ENCODE measurements around the gene CLEC4A.
"Not testable (repeated sequence)": the region's sequence is repeated elsewhere in the genome, so short reads cannot be mapped to it uniquely, and the experiment has no call there.

CLEC4A gene

DNA sequence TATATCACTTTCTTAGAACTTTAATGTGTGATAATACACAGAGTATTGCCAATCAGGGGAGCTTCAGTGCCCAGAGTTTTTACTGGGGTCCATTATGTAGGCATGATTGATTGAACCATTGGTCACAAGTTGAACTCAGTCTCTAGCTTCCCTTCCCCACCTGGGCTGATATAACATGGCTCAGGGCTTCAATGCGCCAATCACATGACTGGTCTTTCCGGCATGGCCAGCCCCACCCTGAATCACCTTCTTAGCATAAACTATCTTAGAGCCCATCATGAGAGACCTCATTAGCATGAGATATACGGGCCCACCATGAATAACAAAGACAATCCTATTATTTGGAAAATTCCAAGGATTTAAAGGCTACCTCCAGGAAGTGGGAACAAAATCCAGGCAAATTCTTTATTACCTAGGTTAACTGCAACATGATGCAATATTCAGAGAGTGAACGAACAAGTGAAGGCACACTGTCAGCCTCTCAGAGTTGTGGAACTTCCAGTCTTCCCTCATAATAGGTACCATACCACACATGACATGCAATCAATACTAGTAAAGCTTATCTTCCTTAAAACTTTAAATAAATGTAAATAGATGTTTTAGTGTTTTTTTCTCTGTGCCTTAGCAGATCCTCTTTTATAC, 3.2 kb upstream of the CLEC4A start:
- no peak for DNase-seq (ENCODE audit: low read depth)
- TF ChIP-seq, protein P1, sequence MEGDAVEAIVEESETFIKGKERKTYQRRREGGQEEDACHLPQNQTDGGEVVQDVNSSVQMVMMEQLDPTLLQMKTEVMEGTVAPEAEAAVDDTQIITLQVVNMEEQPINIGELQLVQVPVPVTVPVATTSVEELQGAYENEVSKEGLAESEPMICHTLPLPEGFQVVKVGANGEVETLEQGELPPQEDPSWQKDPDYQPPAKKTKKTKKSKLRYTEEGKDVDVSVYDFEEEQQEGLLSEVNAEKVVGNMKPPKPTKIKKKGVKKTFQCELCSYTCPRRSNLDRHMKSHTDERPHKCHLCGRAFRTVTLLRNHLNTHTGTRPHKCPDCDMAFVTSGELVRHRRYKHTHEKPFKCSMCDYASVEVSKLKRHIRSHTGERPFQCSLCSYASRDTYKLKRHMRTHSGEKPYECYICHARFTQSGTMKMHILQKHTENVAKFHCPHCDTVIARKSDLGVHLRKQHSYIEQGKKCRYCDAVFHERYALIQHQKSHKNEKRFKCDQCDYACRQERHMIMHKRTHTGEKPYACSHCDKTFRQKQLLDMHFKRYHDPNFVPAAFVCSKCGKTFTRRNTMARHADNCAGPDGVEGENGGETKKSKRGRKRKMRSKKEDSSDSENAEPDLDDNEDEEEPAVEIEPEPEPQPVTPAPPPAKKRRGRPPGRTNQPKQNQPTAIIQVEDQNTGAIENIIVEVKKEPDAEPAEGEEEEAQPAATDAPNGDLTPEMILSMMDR (IDR thresholded peaks at IDR 0.05; ENCODE audit: low read depth, low read length), result no peak
- no peak for TF ChIP-seq MYC (IDR thresholded peaks at IDR 0.05; ENCODE audit: low read depth, low read length)
- TF ChIP-seq, protein P2, sequence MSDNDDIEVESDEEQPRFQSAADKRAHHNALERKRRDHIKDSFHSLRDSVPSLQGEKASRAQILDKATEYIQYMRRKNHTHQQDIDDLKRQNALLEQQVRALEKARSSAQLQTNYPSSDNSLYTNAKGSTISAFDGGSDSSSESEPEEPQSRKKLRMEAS (IDR thresholded peaks at IDR 0.05; ENCODE audit: low read depth, low read length), result no peak
- no peak for TF ChIP-seq POLR2A (IDR thresholded peaks at IDR 0.05; ENCODE audit: extremely low read depth, insufficient read length)
- H3K4me3 ChIP-seq (ENCODE audit: low read depth, low read length), result no peak overlapping the region

GRCh38 chr12:8127138-8127537, 3.7 kb downstream of the CLEC4A start:
- DNase-seq (ENCODE audit: low read depth), result peak; percentile 76
- H3K4me3 ChIP-seq (ENCODE audit: low read depth, low read length), result no peak overlapping the region
- TF ChIP-seq POLR2A (IDR thresholded peaks at IDR 0.05; ENCODE audit: extremely low read depth, insufficient read length), result no peak
- TF ChIP-seq MYC (IDR thresholded peaks at IDR 0.05; ENCODE audit: low read depth, low read length), result no peak
- TF ChIP-seq, protein P2 (IDR thresholded peaks at IDR 0.05; ENCODE audit: low read depth, low read length), result no peak
- TF ChIP-seq, protein P1 (IDR thresholded peaks at IDR 0.05; ENCODE audit: low read depth, low read length), result no peak

DNA sequence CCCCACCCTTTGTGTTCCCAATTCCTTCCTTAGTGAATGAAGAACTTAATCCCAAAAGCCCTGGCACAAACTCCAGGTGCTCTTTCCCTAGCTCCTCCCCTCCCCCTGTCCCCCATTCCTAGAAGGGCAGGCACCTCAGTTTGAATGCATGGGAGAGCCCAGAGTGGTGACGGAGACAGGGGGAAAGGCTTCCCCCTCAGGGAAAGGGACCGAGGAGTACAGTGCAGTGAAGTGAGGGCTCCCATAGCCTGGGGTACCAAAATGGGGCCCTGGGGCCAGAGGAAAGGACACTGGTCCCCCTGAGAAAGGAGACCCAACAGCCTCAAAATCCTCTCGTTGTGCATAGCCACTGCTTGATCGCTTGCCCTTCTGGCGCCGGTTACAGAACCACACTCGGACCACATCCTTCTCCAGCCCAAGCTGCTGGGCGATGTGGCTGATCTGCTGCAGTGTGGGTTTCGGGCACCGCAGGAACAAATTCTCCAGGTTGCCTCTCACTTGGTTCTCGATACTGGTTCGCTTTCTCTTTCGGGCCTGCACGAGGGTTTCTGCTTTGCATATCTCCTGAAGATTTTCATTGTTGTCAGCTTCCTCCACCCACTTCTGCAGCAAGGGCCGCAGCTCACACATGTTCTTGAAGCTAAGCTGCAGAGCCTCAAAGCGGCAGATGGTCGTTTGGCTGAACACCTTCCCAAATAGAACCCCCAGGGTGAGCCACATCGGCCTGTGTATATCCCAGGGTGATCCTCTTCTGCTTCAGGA, 10.4 kb downstream of the CLEC4A start:
- H3K4me3 ChIP-seq (ENCODE audit: low read depth, low read length); DNase-seq (ENCODE audit: low read depth): not testable (repeated sequence)

- H3K4me3 ChIP-seq (ENCODE audit: low read depth, low read length); DNase-seq (ENCODE audit: low read depth): not testable (repeated sequence)
These were observed 11.0 kb downstream of the CLEC4A start for GRCh38 chr12:8134398-8134930.

- not testable (repeated sequence) for H3K4me3 ChIP-seq (ENCODE audit: low read depth, low read length); DNase-seq (ENCODE audit: low read depth)
These were observed 18.2 kb downstream of the CLEC4A start for GRCh38 chr12:8141647-8142046.

DNA sequence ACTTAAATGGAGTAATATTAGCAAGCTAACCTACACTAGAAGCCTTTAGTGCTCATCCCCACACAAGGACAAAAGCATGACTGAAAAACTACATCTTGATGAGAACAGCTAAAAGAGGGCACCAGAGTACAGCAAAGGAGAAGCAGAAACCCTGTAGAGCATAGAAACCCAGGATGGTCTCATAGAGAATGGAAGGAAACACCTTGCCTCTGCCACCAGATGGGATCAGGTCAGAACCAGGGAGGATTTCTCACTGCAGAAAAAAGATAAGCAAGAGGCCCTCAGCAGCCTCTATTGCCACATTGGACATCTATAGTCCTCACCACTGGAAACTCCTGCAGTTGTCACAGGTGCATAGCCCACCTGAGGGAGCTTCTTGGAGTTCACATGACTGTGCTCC, 19.8 kb downstream of the CLEC4A start:
- TF ChIP-seq, protein P1 (IDR thresholded peaks at IDR 0.05; ENCODE audit: low read depth, low read length), result no peak
- TF ChIP-seq, protein P2 (IDR thresholded peaks at IDR 0.05; ENCODE audit: low read depth, low read length), result no peak
- TF ChIP-seq MYC (IDR thresholded peaks at IDR 0.05; ENCODE audit: low read depth, low read length) (no peak), POLR2A (IDR thresholded peaks at IDR 0.05; ENCODE audit: extremely low read depth, insufficient read length) (no peak)

GRCh38 chr12:8145754-8146441, 22.5 kb downstream of the CLEC4A start:
- TF ChIP-seq MYC (IDR thresholded peaks at IDR 0.05; ENCODE audit: low read depth, low read length) (no peak), POLR2A (IDR thresholded peaks at IDR 0.05; ENCODE audit: extremely low read depth, insufficient read length) (no peak)
- TF ChIP-seq, protein P1 (IDR thresholded peaks at IDR 0.05; ENCODE audit: low read depth, low read length), result no peak
- TF ChIP-seq, protein P2 (IDR thresholded peaks at IDR 0.05; ENCODE audit: low read depth, low read length), result no peak
- no peak for DNase-seq (ENCODE audit: low read depth)
- no peak overlapping the region for H3K4me3 ChIP-seq (ENCODE audit: low read depth, low read length)

More for the DNA sequence above, 19.8 kb downstream of the CLEC4A start:
- no peak for DNase-seq (ENCODE audit: low read depth)
- H3K4me3 ChIP-seq (ENCODE audit: low read depth, low read length), result no peak overlapping the region

Data from NB4 (cell line).